NCI-H2171 (cell line): ENCODE results near the gene SETD5.
"Not testable (repeated sequence)": the region's sequence is repeated elsewhere in the genome, so short reads cannot be mapped to it uniquely, and the experiment has no call there.

Experiments used
- DNase-seq: peaks from one replicate; lab custom pipeline; 2025; lab: John Stamatoyannopoulos, UW

The SETD5 gene

GRCh38 chr3:9455596-9456131 lies 58.2 kb downstream of the SETD5 start:
- no peak for DNase-seq

GRCh38 chr3:9467451-9467850 lies 70.0 kb downstream of the SETD5 start:
- no peak for DNase-seq

- no peak for DNase-seq
Observed at GRCh38 chr3:9468460-9468859, 71.0 kb downstream of the SETD5 start.

- no peak for DNase-seq
Observed at GRCh38 chr3:9469986-9470385, 72.6 kb downstream of the SETD5 start.

- DNase-seq = no peak
Observed at GRCh38 chr3:9473496-9474065, 76.2 kb downstream of the SETD5 start.

GRCh38 chr3:9474482-9474881 lies 77.1 kb downstream of the SETD5 start:
- no peak for DNase-seq

- no peak for DNase-seq
Observed at GRCh38 chr3:9476935-9477334, 79.5 kb downstream of the SETD5 start.

- no peak for DNase-seq
Observed at GRCh38 chr3:9480265-9480664, 82.8 kb downstream of the SETD5 start.

GRCh38 chr3:9485248-9485647 lies 87.8 kb downstream of the SETD5 start:
- no peak for DNase-seq

- no peak for DNase-seq
Observed at GRCh38 chr3:9491506-9491905, 94.1 kb downstream of the SETD5 start.

GRCh38 chr3:9494036-9494435 lies 96.6 kb downstream of the SETD5 start:
- not testable (repeated sequence) for DNase-seq

GRCh38 chr3:9496893-9497292 lies 99.5 kb downstream of the SETD5 start:
- DNase-seq = no peak

- no peak for DNase-seq
Observed at GRCh38 chr3:9497821-9498565, 100.6 kb downstream of the SETD5 start.

- no peak for DNase-seq
Observed at GRCh38 chr3:9498781-9499180, 101.4 kb downstream of the SETD5 start.

- no peak for DNase-seq
Observed at GRCh38 chr3:9499455-9500107, 102.2 kb downstream of the SETD5 start.

GRCh38 chr3:9500108-9501050 lies 103.0 kb downstream of the SETD5 start:
- DNase-seq = no peak

GRCh38 chr3:9501226-9501625 lies 103.8 kb downstream of the SETD5 start:
- no peak for DNase-seq

GRCh38 chr3:9503283-9503682 lies 105.9 kb downstream of the SETD5 start:
- peak; percentile 38 for DNase-seq

- DNase-seq = no peak
Observed at GRCh38 chr3:9507586-9508578, 110.5 kb downstream of the SETD5 start.

GRCh38 chr3:9508781-9509180 lies 111.4 kb downstream of the SETD5 start:
- no peak for DNase-seq
